NOMO-1 treated with dmso at 0.1 percent for 144 hours (cell line): ENCODE data around the gene SMG6.
"Not testable (repeated sequence)": the region's sequence is repeated elsewhere in the genome, so short reads cannot be mapped to it uniquely, and the experiment has no call there.

Experiments
- DNase-seq: peaks from one replicate; lab custom pipeline; 2025; ENCODE audit not compliant: unreplicated experiment; lab: John Stamatoyannopoulos, UW

The SMG6 gene

GRCh38 chr17:2181206-2181896, 122.2 kb downstream of the SMG6 start:
- no peak for DNase-seq

- no peak for DNase-seq
Measured at GRCh38 chr17:2180768-2181167, 122.8 kb downstream of the SMG6 start.

- DNase-seq, result no peak
Measured at GRCh38 chr17:2179615-2180295, 123.8 kb downstream of the SMG6 start.

- DNase-seq, result no peak
Measured at GRCh38 chr17:2178798-2179501, 124.6 kb downstream of the SMG6 start.

- DNase-seq, result no peak
Measured at GRCh38 chr17:2177235-2177811, 126.3 kb downstream of the SMG6 start.

- DNase-seq, result no peak
Measured at GRCh38 chr17:2176499-2177169, 127.0 kb downstream of the SMG6 start.

GRCh38 chr17:2175294-2175628, 128.3 kb downstream of the SMG6 start:
- no peak for DNase-seq

GRCh38 chr17:2174468-2175293, 128.9 kb downstream of the SMG6 start:
- DNase-seq, result no peak

- DNase-seq, result no peak
Measured at GRCh38 chr17:2174014-2174413, 129.6 kb downstream of the SMG6 start.

- no peak for DNase-seq
Measured at GRCh38 chr17:2172999-2173398, 130.6 kb downstream of the SMG6 start.

- DNase-seq, result no peak
Measured at GRCh38 chr17:2172077-2172851, 131.3 kb downstream of the SMG6 start.

GRCh38 chr17:2171702-2172076, 131.9 kb downstream of the SMG6 start:
- no peak for DNase-seq

GRCh38 chr17:2170023-2170422, 133.6 kb downstream of the SMG6 start:
- DNase-seq, result no peak

GRCh38 chr17:2165723-2166122, 137.9 kb downstream of the SMG6 start:
- not testable (repeated sequence) for DNase-seq

- no peak for DNase-seq
Measured at GRCh38 chr17:2158396-2158780, 145.2 kb downstream of the SMG6 start.

- DNase-seq, result peak; percentile 50
Measured at GRCh38 chr17:2157675-2158395, 145.8 kb downstream of the SMG6 start.

GRCh38 chr17:2157081-2157480, 146.5 kb downstream of the SMG6 start:
- peak; percentile 44 for DNase-seq

- DNase-seq, result no peak
Measured at GRCh38 chr17:2156666-2157065, 146.9 kb downstream of the SMG6 start.

GRCh38 chr17:2155573-2155972, 148.0 kb downstream of the SMG6 start:
- DNase-seq, result no peak
